Aortic smooth muscle cell (primary cell): ENCODE data around the gene HYCC2. TPM values are rescaled to one million over a fixed set of nuclear protein-coding genes. Genes with fewer than 3 reads are reported as not detected.

Experiments used
- total RNA-seq: library from RNA; depleted of rRNA; stranded (reverse); fragments of >200 nt; gene quantifications from 2 replicates; pipeline ENCODE4 v1.2.3, GENCODE V29; 2014

The HYCC2 gene
- 9.1 and 9.5 TPM in 2 replicates for total RNA-seq

GRCh38 chr2:201071479-201072200 is at the start of gene HYCC2, which contains the start of gene NDUFB3:
Gene HYCC2, minus strand, starts transcription at chr2:201071671. Its CDS starts 47,662 bp downstream, at chr2:201024009.
Gene NDUFB3, plus strand, starts transcription at chr2:201072001. Its CDS starts 6,882 bp downstream, at chr2:201078883.

GRCh38 chr2:201116115-201116958 is 44.9 kb upstream of the HYCC2 start, which contains the start of gene CFLAR:
Gene CFLAR, plus strand, starts transcription at chr2:201116164. Its CDS starts 13,702 bp downstream, at chr2:201129866.

Other genes starting within 250 kb of the HYCC2 start
- gene CLK1, start 207.0 kb downstream of the HYCC2 start, total RNA-seq, result 75.2 and 93.4 TPM in 2 replicates
- 50.3 and 57.8 TPM in 2 replicates for gene PPIL3, start 182.6 kb downstream of the HYCC2 start, total RNA-seq
- gene NIF3L1, start 182.3 kb downstream of the HYCC2 start, total RNA-seq, result 23.9 and 32.9 TPM in 2 replicates
- gene ORC2, start 108.0 kb downstream of the HYCC2 start, total RNA-seq, result 10.8 and 12.2 TPM in 2 replicates
- gene NDUFB3, start 330 bp upstream of the HYCC2 start, total RNA-seq, result 147 and 151 TPM in 2 replicates
- gene CFLAR, start 44.5 kb upstream of the HYCC2 start, total RNA-seq, result 85.8 and 90.0 TPM in 2 replicates
- 7.6 and 8.7 TPM in 2 replicates for gene CASP10, start 111.5 kb upstream of the HYCC2 start, total RNA-seq
- 18.9 and 27.9 TPM in 2 replicates for gene CASP8, start 188.9 kb upstream of the HYCC2 start, total RNA-seq